ENCODE data around the gene BTD.

BTD gene, protein sequence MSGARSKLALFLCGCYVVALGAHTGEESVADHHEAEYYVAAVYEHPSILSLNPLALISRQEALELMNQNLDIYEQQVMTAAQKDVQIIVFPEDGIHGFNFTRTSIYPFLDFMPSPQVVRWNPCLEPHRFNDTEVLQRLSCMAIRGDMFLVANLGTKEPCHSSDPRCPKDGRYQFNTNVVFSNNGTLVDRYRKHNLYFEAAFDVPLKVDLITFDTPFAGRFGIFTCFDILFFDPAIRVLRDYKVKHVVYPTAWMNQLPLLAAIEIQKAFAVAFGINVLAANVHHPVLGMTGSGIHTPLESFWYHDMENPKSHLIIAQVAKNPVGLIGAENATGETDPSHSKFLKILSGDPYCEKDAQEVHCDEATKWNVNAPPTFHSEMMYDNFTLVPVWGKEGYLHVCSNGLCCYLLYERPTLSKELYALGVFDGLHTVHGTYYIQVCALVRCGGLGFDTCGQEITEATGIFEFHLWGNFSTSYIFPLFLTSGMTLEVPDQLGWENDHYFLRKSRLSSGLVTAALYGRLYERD

GRCh38 chr3:15601399-15602145, at the start of gene BTD, which contains the start of gene HACL1:
BTD (plus strand) TSS chr3:15601745; CDS start chr3:15635440, 33,695 bp downstream.
HACL1 (minus strand) TSS chr3:15601569; CDS start chr3:15601463, 106 bp downstream.
- DNase-seq (ENCODE audit: low spot score), result peak; percentile 93
- peak; percentile 28 for TF ChIP-seq CTCF (IDR thresholded peaks at IDR 0.05; ENCODE audit: extremely low read depth, insufficient read depth, missing control alignments)
- in situ Hi-C loops (cut with MboI; ENCODE audit: low pct_unique_long_range_greater_than_20kb, low sequenced_read_pairs, unreplicated experiment), result no loop called here

DNA sequence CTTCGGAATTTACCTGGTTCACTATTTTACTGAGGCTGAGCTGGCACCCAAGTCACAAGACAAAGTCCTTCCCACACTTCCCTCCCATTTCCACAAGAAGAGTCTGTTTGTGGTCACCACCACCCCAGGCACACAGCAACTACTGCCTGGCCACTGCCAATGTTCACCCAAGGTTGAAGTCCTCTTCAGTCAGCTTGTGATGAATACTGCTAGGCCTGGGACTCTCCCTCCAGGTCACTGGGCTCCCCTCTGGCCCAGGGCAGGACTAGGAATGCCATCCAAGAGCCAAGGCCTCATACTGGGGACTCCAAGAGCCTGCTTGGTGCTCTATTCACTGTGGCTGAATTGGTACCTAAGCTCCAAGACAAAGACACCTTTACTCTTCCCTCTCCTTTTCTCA, 49.6 kb upstream of the BTD start:
- no peak for DNase-seq (ENCODE audit: low spot score)
- TF ChIP-seq CTCF (IDR thresholded peaks at IDR 0.05; ENCODE audit: extremely low read depth, insufficient read depth, missing control alignments), result no peak
- in situ Hi-C loops (cut with MboI; ENCODE audit: low pct_unique_long_range_greater_than_20kb, low sequenced_read_pairs, unreplicated experiment), result loop anchor here (25.0 kb wide), 1 partner anchor 290 kb away; no protein-coding TSS in a partner anchor

DNA sequence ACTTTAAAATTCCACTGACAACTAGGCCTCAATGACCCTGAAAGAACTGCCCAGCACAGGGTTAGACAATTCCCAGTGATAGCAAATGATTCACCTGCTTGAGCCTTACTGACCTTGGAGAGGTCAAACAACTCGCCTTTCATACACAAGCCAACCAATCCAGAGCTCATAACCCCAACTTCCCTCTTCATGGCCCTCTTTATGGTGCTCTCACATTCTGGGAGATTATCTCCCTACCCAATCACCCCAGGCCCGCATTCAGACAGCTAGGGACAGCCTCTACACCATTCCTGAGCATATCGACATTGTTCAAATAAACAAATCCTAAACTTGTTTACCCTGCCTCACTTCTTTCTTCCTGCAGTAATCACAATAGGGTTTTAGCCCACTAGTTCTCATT, 47.8 kb upstream of the BTD start:
- in situ Hi-C loops (cut with MboI; ENCODE audit: low pct_unique_long_range_greater_than_20kb, low sequenced_read_pairs, unreplicated experiment), result loop anchor here (25.0 kb wide), 1 partner anchor 291 kb away; no protein-coding TSS in a partner anchor
- DNase-seq (ENCODE audit: low spot score), result no peak
- TF ChIP-seq CTCF (IDR thresholded peaks at IDR 0.05; ENCODE audit: extremely low read depth, insufficient read depth, missing control alignments), result no peak

GRCh38 chr3:15556512-15556911, 45.0 kb upstream of the BTD start:
- DNase-seq (ENCODE audit: low spot score), result peak; percentile 48
- in situ Hi-C loops (cut with MboI; ENCODE audit: low pct_unique_long_range_greater_than_20kb, low sequenced_read_pairs, unreplicated experiment), result loop anchor here (25.0 kb wide), 1 partner anchor 294 kb away; no protein-coding TSS in a partner anchor
- TF ChIP-seq CTCF (IDR thresholded peaks at IDR 0.05; ENCODE audit: extremely low read depth, insufficient read depth, missing control alignments), result no peak

DNA sequence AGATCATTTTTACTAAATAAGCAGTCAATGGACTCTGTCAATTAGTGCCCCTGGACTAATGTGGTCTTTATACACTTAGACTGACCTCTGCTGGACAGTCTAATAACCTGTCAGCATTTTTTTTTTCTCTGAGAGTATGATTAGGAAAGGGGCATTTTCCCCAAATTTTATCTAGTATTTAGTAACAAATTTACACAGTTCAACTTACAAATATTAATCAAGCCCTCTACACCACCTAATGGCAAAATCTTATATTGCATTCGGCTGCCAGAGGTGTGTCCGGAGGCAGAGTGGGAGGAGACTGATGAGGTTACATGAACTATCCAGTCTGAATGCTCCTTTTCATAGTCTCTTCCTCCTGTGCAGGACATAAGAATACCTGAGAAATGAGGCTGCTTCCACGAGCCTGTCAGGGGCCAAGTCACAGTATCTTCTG, 44.0 kb upstream of the BTD start:
- in situ Hi-C loops (cut with MboI; ENCODE audit: low pct_unique_long_range_greater_than_20kb, low sequenced_read_pairs, unreplicated experiment), result loop anchor here (25.0 kb wide), 1 partner anchor 295 kb away; no protein-coding TSS in a partner anchor
- DNase-seq (ENCODE audit: low spot score), result peak; percentile 39
- TF ChIP-seq CTCF (IDR thresholded peaks at IDR 0.05; ENCODE audit: extremely low read depth, insufficient read depth, missing control alignments), result peak; percentile 43

DNA sequence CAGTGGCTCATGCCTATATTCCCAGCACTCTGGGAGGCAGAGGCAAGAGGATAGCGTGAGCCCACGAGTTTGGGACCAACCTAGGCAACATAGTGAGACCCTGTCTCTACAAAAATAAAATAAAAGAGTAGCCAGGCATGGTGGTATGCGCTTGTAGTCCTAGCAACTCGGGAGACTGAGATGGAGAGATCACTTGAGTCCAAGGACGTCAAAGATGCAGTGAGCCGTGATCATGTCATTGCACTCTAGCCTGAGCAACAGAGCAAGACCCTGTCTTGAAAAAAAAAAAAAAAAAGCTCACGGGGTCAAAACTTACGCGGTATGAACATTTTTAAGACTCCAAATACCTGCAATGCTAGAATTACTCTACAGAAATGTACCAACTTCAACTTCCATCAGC, 43.0 kb upstream of the BTD start:
- TF ChIP-seq CTCF (IDR thresholded peaks at IDR 0.05; ENCODE audit: extremely low read depth, insufficient read depth, missing control alignments), result no peak
- in situ Hi-C loops (cut with MboI; ENCODE audit: low pct_unique_long_range_greater_than_20kb, low sequenced_read_pairs, unreplicated experiment), result loop anchor here (25.0 kb wide), 1 partner anchor 296 kb away; no protein-coding TSS in a partner anchor

More for the DNA sequence above, 43.0 kb upstream of the BTD start:
- no peak for DNase-seq (ENCODE audit: low spot score)
